ENCODE measurements around the gene EXOC3L4. TPM values are rescaled to one million over a fixed set of nuclear protein-coding genes. Genes with fewer than 3 reads are reported as not detected.

Gene EXOC3L4
- total and polyA plus RNA-seq, 4 donors: 24.0 to 77.8 (median 36.7) TPM

- H3K4me3 ChIP-seq (ENCODE audit: low read depth in 1 of 3, low read length in 3 of 3): no peak overlapping the region
- TF ChIP-seq HNF4G (IDR thresholded peaks at IDR 0.05) (no peak), RXRA (IDR thresholded peaks at IDR 0.05) (no peak), JUND (IDR thresholded peaks at IDR 0.05) (no peak)
- TF ChIP-seq, protein P1, sequence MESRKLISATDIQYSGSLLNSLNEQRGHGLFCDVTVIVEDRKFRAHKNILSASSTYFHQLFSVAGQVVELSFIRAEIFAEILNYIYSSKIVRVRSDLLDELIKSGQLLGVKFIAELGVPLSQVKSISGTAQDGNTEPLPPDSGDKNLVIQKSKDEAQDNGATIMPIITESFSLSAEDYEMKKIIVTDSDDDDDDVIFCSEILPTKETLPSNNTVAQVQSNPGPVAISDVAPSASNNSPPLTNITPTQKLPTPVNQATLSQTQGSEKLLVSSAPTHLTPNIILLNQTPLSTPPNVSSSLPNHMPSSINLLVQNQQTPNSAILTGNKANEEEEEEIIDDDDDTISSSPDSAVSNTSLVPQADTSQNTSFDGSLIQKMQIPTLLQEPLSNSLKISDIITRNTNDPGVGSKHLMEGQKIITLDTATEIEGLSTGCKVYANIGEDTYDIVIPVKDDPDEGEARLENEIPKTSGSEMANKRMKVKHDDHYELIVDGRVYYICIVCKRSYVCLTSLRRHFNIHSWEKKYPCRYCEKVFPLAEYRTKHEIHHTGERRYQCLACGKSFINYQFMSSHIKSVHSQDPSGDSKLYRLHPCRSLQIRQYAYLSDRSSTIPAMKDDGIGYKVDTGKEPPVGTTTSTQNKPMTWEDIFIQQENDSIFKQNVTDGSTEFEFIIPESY (IDR thresholded peaks at IDR 0.05): no peak
- H3K4me1 ChIP-seq (ENCODE audit: control insufficient read depth in 4 of 4, insufficient read depth in 4 of 4, low read length in 3 of 4): peaks cover 0 to 2% (median 0%) of the 10 kb centered on the region in 4 donors
- no peaks in the 10 kb centered on the region for H3K9me3 ChIP-seq (ENCODE audit: control insufficient read depth in 4 of 4, low read length in 3 of 4)
- 97% methylated on average over 4 of the region's 4 CpGs for WGBS
- H3K27ac ChIP-seq (ENCODE audit: low read depth in 1 of 2, low read length in 2 of 2): no peak overlapping the region
- no peaks in the 10 kb centered on the region for H3K27me3 ChIP-seq (ENCODE audit: control insufficient read depth in 4 of 4, insufficient read depth in 4 of 4, low read length in 3 of 4)
- DNase-seq (ENCODE audit: low spot score): no peak
- H3K36me3 ChIP-seq (ENCODE audit: control insufficient read depth in 4 of 4, insufficient read depth in 3 of 4, low read depth in 1 of 4, low read length in 3 of 4): no peaks in the 10 kb centered on the region
- H3K9ac ChIP-seq (ENCODE audit: low read depth in 1 of 2, low read length in 2 of 2): no peak overlapping the region
Observed at GRCh38 chr14:103064436-103064835, 30.1 kb upstream of the EXOC3L4 start.

DNA sequence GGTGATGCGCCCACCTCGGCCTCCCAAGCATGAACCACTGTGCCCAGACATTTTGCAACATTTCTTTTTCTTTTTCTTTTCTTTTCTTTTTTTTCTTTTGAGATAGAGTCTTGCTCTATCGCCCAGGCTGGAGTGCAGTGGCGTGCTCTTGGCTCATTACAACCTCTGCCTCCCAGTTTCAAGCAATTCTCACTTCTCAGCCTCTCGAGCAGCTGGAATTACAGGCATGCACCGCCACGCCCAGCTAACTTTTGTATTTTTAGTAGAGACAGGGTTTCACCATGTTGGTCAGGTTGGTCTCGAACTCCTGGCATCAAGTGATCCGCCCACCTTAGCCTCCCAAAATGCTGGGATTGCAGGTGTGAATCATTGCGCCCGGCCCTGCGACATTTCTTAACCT lies 29.5 kb upstream of the EXOC3L4 start:
- H3K9ac ChIP-seq (ENCODE audit: low read depth in 1 of 2, low read length in 2 of 2): no peak overlapping the region
- TF ChIP-seq RXRA (IDR thresholded peaks at IDR 0.05): no peak
- TF ChIP-seq HNF4A (conservative IDR thresholded peaks at IDR 0.05): no peak
- TF ChIP-seq FOXA1 (IDR thresholded peaks at IDR 0.05): no peak
- TF ChIP-seq, protein P1 (IDR thresholded peaks at IDR 0.05): no peak
- TF ChIP-seq, protein P2, sequence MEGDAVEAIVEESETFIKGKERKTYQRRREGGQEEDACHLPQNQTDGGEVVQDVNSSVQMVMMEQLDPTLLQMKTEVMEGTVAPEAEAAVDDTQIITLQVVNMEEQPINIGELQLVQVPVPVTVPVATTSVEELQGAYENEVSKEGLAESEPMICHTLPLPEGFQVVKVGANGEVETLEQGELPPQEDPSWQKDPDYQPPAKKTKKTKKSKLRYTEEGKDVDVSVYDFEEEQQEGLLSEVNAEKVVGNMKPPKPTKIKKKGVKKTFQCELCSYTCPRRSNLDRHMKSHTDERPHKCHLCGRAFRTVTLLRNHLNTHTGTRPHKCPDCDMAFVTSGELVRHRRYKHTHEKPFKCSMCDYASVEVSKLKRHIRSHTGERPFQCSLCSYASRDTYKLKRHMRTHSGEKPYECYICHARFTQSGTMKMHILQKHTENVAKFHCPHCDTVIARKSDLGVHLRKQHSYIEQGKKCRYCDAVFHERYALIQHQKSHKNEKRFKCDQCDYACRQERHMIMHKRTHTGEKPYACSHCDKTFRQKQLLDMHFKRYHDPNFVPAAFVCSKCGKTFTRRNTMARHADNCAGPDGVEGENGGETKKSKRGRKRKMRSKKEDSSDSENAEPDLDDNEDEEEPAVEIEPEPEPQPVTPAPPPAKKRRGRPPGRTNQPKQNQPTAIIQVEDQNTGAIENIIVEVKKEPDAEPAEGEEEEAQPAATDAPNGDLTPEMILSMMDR (IDR thresholded peaks at IDR 0.05; ENCODE audit: low read depth, low read length, missing input control): no peak
- TF ChIP-seq GABPA (IDR thresholded peaks at IDR 0.05 in 1 of 2, conservative IDR thresholded peaks at IDR 0.05 in 1 of 2): no peak
- no peak for TF ChIP-seq SP1 (IDR thresholded peaks at IDR 0.05)
- TF ChIP-seq, protein P3, sequence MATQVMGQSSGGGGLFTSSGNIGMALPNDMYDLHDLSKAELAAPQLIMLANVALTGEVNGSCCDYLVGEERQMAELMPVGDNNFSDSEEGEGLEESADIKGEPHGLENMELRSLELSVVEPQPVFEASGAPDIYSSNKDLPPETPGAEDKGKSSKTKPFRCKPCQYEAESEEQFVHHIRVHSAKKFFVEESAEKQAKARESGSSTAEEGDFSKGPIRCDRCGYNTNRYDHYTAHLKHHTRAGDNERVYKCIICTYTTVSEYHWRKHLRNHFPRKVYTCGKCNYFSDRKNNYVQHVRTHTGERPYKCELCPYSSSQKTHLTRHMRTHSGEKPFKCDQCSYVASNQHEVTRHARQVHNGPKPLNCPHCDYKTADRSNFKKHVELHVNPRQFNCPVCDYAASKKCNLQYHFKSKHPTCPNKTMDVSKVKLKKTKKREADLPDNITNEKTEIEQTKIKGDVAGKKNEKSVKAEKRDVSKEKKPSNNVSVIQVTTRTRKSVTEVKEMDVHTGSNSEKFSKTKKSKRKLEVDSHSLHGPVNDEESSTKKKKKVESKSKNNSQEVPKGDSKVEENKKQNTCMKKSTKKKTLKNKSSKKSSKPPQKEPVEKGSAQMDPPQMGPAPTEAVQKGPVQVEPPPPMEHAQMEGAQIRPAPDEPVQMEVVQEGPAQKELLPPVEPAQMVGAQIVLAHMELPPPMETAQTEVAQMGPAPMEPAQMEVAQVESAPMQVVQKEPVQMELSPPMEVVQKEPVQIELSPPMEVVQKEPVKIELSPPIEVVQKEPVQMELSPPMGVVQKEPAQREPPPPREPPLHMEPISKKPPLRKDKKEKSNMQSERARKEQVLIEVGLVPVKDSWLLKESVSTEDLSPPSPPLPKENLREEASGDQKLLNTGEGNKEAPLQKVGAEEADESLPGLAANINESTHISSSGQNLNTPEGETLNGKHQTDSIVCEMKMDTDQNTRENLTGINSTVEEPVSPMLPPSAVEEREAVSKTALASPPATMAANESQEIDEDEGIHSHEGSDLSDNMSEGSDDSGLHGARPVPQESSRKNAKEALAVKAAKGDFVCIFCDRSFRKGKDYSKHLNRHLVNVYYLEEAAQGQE (IDR thresholded peaks at IDR 0.05): no peak
- no peak for TF ChIP-seq JUND (IDR thresholded peaks at IDR 0.05)
- no peak for TF ChIP-seq FOXA2 (IDR thresholded peaks at IDR 0.05)
- no peak for TF ChIP-seq EGR1 (IDR thresholded peaks at IDR 0.05; ENCODE audit: low read depth in 2 of 2)
- TF ChIP-seq NR2F2 (IDR thresholded peaks at IDR 0.05): no peak
- no peak for TF ChIP-seq MAX (IDR thresholded peaks at IDR 0.05)
- TF ChIP-seq YY1 (IDR thresholded peaks at IDR 0.05): no peak
- TF ChIP-seq ATF3 (IDR thresholded peaks at IDR 0.05): no peak
- TF ChIP-seq TAF1 (conservative IDR thresholded peaks at IDR 0.05): no peak
- TF ChIP-seq RAD21 (IDR thresholded peaks at IDR 0.05): no peak
- no peak for TF ChIP-seq HNF4G (IDR thresholded peaks at IDR 0.05)
- DNase-seq (ENCODE audit: low spot score): no peak
- no peak overlapping the region for H3K4me3 ChIP-seq (ENCODE audit: low read depth in 1 of 3, low read length in 3 of 3)
- WGBS: 95% methylated on average over 12 of the region's 12 CpGs
- H3K27ac ChIP-seq (ENCODE audit: low read depth in 1 of 2, low read length in 2 of 2): no peak overlapping the region
- no peaks in the 10 kb centered on the region for H3K27me3 ChIP-seq (ENCODE audit: control insufficient read depth in 4 of 4, insufficient read depth in 4 of 4, low read length in 3 of 4)
- H3K9me3 ChIP-seq (ENCODE audit: control insufficient read depth in 4 of 4, low read length in 3 of 4): no peaks in the 10 kb centered on the region
- no peaks in the 10 kb centered on the region for H3K4me1 ChIP-seq (ENCODE audit: control insufficient read depth in 4 of 4, insufficient read depth in 4 of 4, low read length in 3 of 4)
- no peaks in the 10 kb centered on the region for H3K36me3 ChIP-seq (ENCODE audit: control insufficient read depth in 4 of 4, insufficient read depth in 3 of 4, low read depth in 1 of 4, low read length in 3 of 4)

Measured in liver (tissue), 9 donors.